Activated CD4-positive, alpha-beta T cell treated with anti-CD3 and anti-CD28 coated beads, Interleukin-2, amount 50 U/mL, for 48 hours (primary cell): ENCODE results near the gene SV2B.
A peak's percentile ranks its signal among the peaks of the same experiment; 100 is the strongest.

Source experiments
- DNase-seq, 2 experiments: peaks; one replicate each; pipeline ENCODE4 v3.0.0-alpha.2; 2020

The SV2B gene

GRCh38 chr15:91275844-91276243 is 175.8 kb downstream of the SV2B start:
- DNase-seq, result no peak

- DNase-seq, result no peak
Measured at GRCh38 chr15:91278951-91279350, 178.9 kb downstream of the SV2B start.

- no peak for DNase-seq
Measured at GRCh38 chr15:91279486-91279885, 179.4 kb downstream of the SV2B start.

GRCh38 chr15:91281947-91282346 is 181.9 kb downstream of the SV2B start:
- no peak for DNase-seq

GRCh38 chr15:91282486-91282885 is 182.4 kb downstream of the SV2B start:
- DNase-seq, result no peak

GRCh38 chr15:91283155-91283554 is 183.1 kb downstream of the SV2B start:
- DNase-seq, result no peak

- DNase-seq, result no peak
Measured at GRCh38 chr15:91284758-91285466, 184.9 kb downstream of the SV2B start.

GRCh38 chr15:91289324-91289723 is 189.3 kb downstream of the SV2B start:
- DNase-seq, result no peak

GRCh38 chr15:91290553-91290952 is 190.5 kb downstream of the SV2B start:
- no peak for DNase-seq

- DNase-seq, result no peak
Measured at GRCh38 chr15:91291673-91292072, 191.6 kb downstream of the SV2B start.

GRCh38 chr15:91294344-91294743 is 194.3 kb downstream of the SV2B start:
- no peak for DNase-seq

GRCh38 chr15:91294795-91295194 is 194.7 kb downstream of the SV2B start:
- DNase-seq, result no peak

- DNase-seq, result no peak
Measured at GRCh38 chr15:91298101-91298500, 198.0 kb downstream of the SV2B start.

- peak in 1 of 2 experiments; percentile 32 for DNase-seq
Measured at GRCh38 chr15:91302588-91303439, 202.8 kb downstream of the SV2B start.

- no peak for DNase-seq
Measured at GRCh38 chr15:91304210-91304609, 204.2 kb downstream of the SV2B start.

GRCh38 chr15:91304786-91305185 is 204.7 kb downstream of the SV2B start:
- no peak for DNase-seq

GRCh38 chr15:91306144-91306543 is 206.1 kb downstream of the SV2B start:
- no peak for DNase-seq

- no peak for DNase-seq
Measured at GRCh38 chr15:91307601-91308000, 207.5 kb downstream of the SV2B start.

GRCh38 chr15:91308199-91308598 is 208.1 kb downstream of the SV2B start:
- no peak for DNase-seq

GRCh38 chr15:91308855-91309254 is 208.8 kb downstream of the SV2B start:
- DNase-seq, result peak; percentile 24 to 38

- no peak for DNase-seq
Measured at GRCh38 chr15:91311986-91312385, 211.9 kb downstream of the SV2B start.

- DNase-seq, result no peak
Measured at GRCh38 chr15:91316126-91316525, 216.1 kb downstream of the SV2B start.

GRCh38 chr15:91318516-91318915 is 218.5 kb downstream of the SV2B start:
- DNase-seq, result no peak

- no peak for DNase-seq
Measured at GRCh38 chr15:91318931-91319330, 218.9 kb downstream of the SV2B start.
